CD4-positive, alpha-beta T cell treated with Interleukin-1 beta for 1 hour (primary cell): ENCODE results near the gene CHD5.
"Not testable (repeated sequence)": the region's sequence is repeated elsewhere in the genome, so short reads cannot be mapped to it uniquely, and the experiment has no call there.

Source experiments
- DNase-seq, 2 donors: peaks; one replicate each; pipeline ENCODE4 v3.0.0-alpha.2; 2020 to 2022

Gene CHD5

GRCh38 chr1:6080469-6080868 is 99.7 kb downstream of the CHD5 start:
- DNase-seq: no peak

- no peak for DNase-seq
Measured at GRCh38 chr1:6077919-6078318, 102.2 kb downstream of the CHD5 start.

GRCh38 chr1:6077506-6077905 is 102.6 kb downstream of the CHD5 start:
- no peak for DNase-seq

- DNase-seq: not testable (repeated sequence)
Measured at GRCh38 chr1:6077061-6077460, 103.1 kb downstream of the CHD5 start.

GRCh38 chr1:6075748-6076147 is 104.4 kb downstream of the CHD5 start:
- no peak for DNase-seq

- no peak for DNase-seq
Measured at GRCh38 chr1:6074192-6074901, 105.8 kb downstream of the CHD5 start.

- no peak for DNase-seq
Measured at GRCh38 chr1:6073480-6074053, 106.6 kb downstream of the CHD5 start.

GRCh38 chr1:6072774-6073479 is 107.2 kb downstream of the CHD5 start:
- DNase-seq: no peak

GRCh38 chr1:6071219-6071618 is 108.9 kb downstream of the CHD5 start:
- no peak for DNase-seq

GRCh38 chr1:6070450-6070974 is 109.6 kb downstream of the CHD5 start:
- no peak for DNase-seq

- no peak for DNase-seq
Measured at GRCh38 chr1:6069573-6069972, 110.5 kb downstream of the CHD5 start.

- DNase-seq: no peak
Measured at GRCh38 chr1:6068932-6069331, 111.2 kb downstream of the CHD5 start.

- no peak for DNase-seq
Measured at GRCh38 chr1:6068073-6068472, 112.0 kb downstream of the CHD5 start.

- DNase-seq: no peak
Measured at GRCh38 chr1:6066680-6067079, 113.4 kb downstream of the CHD5 start.

GRCh38 chr1:6065093-6065858 is 114.8 kb downstream of the CHD5 start:
- DNase-seq: no peak

GRCh38 chr1:6063532-6064053 is 116.5 kb downstream of the CHD5 start:
- DNase-seq: not testable (repeated sequence)

- DNase-seq: no peak
Measured at GRCh38 chr1:6062670-6063069, 117.5 kb downstream of the CHD5 start.

- no peak for DNase-seq
Measured at GRCh38 chr1:6059866-6060265, 120.3 kb downstream of the CHD5 start.

GRCh38 chr1:6057170-6057845 is 122.8 kb downstream of the CHD5 start:
- DNase-seq: no peak

GRCh38 chr1:6056572-6056948 is 123.6 kb downstream of the CHD5 start:
- DNase-seq: peak in 1 of 2 donors; percentile 17

- DNase-seq: no peak
Measured at GRCh38 chr1:6054596-6054995, 125.5 kb downstream of the CHD5 start.

- DNase-seq: no peak
Measured at GRCh38 chr1:6053206-6053546, 126.9 kb downstream of the CHD5 start.
